Activated T-helper 9 cell treated with anti-CD3 and anti-CD28 coated beads, Interleukin-2, amount 50 U/mL, for 16 hours (primary cell): ENCODE measurements around the gene CLK4.

Experiments used
- DNase-seq: peaks from one replicate; pipeline ENCODE4 v3.0.0-alpha.2; 2020; ENCODE audit warnings: low read depth

Gene CLK4

DNA sequence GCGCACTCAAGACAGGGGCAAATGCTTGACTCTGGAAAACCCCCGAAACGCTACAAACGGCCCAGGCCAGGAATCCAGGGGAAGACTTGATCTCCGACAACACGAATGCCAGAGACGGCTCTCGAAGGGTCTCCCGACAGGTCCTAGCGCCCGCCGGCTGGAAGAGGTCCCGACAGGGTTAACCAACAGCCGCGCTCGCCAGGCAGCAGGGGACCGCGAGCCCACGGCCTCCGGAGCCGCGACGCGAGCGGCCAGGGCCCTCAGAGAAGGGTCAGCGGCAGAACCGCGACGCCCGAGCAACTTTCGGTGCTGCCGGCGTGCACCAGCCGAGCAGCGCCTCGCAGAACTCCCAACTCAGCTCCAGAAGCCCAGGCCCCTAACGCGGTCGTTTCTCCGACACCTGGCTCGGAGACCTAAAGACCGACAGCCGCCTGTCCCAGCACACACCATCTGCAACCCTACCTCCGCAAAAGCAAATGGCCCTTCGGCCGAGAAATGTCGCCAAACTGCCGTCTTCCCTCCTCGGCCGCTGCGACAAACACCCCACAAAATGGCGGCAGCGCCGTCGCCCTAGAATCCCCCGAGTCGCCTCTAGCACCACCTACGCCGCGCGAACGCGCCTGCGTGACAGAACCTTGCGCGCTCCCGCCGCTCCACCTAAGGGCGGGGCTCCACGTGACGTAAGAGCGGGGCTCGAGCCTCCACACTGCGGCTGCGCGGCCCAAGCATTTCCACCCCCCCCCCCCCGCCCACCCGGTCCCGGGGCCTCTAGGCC lies at the start of gene CLK4:
Gene CLK4 (minus strand): TSS at position 567 of the 775 bp plus-strand sequence. CDS start 3,634 bp downstream, outside the sequence.
- DNase-seq = peak; percentile 96

GRCh38 chr5:178675922-178676321 lies 49.1 kb upstream of the CLK4 start:
- DNase-seq = no peak

- no peak for DNase-seq
Observed at GRCh38 chr5:178674334-178674733, 47.5 kb upstream of the CLK4 start.

DNA sequence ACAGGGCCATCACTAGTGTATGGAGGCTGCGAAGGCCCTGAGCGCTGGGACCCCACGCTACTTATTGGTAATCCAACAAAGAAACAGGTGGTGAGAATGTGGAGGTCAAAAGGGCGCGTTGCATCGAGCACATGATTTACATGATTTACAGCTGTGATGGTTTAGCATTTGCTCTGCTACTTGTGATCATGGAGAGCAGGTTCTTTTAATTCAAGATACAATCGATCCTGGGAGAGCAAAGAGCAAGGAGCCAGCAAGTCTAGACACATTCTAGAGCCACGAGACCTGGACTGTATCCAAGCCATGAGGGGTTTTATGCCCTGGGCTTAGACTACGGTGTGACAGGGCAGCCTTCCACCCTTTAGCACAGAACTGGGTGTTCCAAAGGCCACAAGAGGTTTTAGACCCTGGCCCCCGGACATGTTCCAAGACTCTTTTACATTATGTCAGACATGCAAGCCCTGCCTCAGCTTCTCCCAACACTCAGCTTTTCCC lies 47.0 kb upstream of the CLK4 start:
- no peak for DNase-seq

- DNase-seq = no peak
Observed at GRCh38 chr5:178672630-178673029, 45.8 kb upstream of the CLK4 start.

DNA sequence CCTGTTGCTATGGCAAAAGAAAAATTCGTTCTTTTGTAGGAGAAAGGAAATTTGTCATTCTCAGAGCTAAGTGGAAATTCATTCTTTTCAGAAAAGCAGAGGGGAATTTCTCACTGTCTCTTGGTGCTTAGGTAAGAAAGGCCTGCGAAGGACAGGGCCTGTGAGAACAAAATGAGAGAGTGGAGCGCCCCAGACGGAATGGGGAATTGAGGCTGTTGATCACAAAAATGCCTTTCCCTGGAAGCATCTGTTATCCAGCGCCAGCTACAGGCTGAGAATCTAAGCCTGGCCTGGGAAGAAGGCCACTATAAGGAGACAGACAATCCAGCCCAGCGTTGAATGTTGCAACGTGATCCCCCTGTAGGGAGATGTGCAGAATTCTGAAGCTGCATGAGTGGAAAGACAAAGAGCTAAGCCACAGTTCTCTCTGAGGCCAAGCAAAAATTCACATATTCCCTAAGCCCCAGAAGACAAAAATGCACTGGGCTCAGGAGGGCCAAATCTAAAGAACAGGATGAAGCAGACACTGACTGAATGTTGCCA lies 44.8 kb upstream of the CLK4 start:
- DNase-seq = no peak

- no peak for DNase-seq
Observed at GRCh38 chr5:178670351-178670885, 43.6 kb upstream of the CLK4 start.

- DNase-seq = no peak
Observed at GRCh38 chr5:178668579-178668978, 41.7 kb upstream of the CLK4 start.

DNA sequence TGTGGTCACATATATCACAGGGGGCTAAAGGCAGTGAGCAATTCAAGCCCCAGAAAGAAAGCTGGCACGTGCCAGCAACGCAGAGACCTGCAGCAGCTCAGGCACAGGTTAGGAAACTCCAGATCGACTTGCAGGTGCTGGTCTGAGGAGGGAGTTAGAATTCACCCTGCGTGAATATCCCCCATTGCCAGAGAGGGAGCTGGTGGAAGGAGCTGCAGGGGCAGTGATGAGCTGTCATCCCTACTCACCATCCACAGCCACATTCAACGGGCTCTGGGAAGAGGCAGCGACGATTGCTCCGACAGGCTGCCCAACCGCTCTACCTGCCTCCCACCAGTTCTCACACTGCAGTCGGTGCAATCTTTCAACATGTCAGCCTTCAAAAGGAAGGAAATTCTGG lies 40.8 kb upstream of the CLK4 start:
- DNase-seq = no peak

DNA sequence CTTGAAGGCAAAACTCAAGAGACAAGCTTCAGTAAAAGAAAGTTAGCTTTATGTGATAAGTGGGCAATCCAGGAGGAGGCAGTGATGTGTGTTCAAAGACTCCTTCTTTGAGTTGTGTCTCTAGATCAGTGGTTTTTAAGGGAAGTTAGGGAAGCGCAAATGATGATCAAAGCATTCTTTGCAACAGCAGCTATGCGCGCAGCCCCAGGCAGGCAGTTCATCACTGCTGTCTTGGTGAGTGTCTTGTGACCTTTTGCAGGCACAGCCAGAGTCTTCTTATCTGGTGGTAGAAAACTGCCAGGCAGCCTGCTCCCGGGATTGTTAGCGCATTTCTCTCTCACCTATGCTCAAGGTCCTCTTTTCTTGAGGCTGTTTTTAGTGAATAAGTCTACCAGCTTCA lies 40.3 kb upstream of the CLK4 start:
- DNase-seq = no peak

GRCh38 chr5:178664141-178664540 lies 37.3 kb upstream of the CLK4 start:
- no peak for DNase-seq

- no peak for DNase-seq
Observed at GRCh38 chr5:178662541-178662860, 35.7 kb upstream of the CLK4 start.

- DNase-seq = no peak
Observed at GRCh38 chr5:178661836-178662540, 35.1 kb upstream of the CLK4 start.

- DNase-seq = no peak
Observed at GRCh38 chr5:178651046-178651810, 24.4 kb upstream of the CLK4 start.

GRCh38 chr5:178650214-178650613 lies 23.4 kb upstream of the CLK4 start:
- DNase-seq = no peak

GRCh38 chr5:178649580-178649979 lies 22.7 kb upstream of the CLK4 start:
- DNase-seq = no peak

DNA sequence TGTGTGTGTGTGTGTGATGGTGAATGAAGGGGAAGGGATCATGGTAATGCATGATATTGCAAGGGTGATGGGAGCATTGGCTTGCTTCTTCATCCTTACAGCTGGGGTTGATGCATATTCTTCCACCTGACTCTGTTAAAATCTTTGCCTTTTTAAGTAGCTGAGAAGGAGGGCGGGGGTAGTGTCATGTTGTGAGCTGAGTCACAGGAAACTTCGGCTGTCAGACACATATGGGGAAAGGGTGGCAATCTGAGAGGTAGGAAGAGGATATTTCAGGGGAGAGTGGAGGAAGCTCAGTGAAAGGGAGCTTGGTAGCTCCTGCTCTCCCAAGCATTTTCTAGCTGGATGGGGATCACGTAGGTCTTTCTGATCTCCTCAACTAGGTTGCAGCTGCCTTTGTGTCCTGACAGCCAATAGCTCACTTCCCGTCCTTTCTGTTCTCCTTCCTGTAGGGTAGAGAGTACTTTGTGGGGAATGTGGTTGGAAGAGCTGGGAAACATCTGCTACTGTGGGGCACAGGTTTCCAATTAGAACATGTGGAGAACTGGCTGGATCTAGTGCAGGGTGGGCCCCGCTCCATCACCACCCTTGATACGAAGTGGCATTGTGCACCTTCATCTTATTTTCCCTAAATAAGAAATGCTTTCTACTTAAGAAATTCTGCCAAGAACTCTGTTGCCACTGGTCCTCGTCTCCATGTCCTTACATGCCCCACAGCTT lies 18.1 kb upstream of the CLK4 start:
- no peak for DNase-seq

DNA sequence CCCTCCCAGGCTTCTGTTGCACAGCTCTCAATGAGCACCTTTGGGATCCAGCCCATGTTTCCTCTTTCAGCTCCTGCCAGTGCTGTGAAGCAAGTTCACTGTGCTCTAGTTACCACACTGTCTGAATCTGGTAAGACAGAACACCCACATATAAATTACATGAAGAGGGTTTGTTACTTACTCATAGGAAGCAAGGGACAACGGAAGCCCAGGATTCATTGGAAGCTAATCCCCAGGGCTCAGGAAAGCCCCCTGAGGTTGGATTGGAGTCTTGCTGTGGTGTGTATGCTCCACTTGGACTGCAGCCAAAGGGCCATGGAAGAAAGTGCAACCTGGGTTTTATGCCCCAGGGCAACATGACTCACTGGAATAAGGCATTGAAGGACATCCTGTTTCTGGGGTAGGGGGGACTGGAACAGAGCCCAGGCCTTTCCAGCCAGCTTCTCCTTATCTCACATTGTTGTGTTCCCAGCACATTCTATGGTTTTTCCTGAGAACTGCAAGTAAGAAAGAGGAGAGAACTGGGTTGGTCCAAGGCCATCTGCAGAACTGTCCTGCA lies 15.6 kb upstream of the CLK4 start:
- no peak for DNase-seq

- DNase-seq = no peak
Observed at GRCh38 chr5:178641711-178642110, 14.9 kb upstream of the CLK4 start.

- DNase-seq = no peak
Observed at GRCh38 chr5:178640331-178641045, 13.6 kb upstream of the CLK4 start.
